ENCODE results near the gene DNASE1L1.
A peak's percentile ranks its signal among the peaks of the same experiment; 100 is the strongest.

The DNASE1L1 gene

DNA sequence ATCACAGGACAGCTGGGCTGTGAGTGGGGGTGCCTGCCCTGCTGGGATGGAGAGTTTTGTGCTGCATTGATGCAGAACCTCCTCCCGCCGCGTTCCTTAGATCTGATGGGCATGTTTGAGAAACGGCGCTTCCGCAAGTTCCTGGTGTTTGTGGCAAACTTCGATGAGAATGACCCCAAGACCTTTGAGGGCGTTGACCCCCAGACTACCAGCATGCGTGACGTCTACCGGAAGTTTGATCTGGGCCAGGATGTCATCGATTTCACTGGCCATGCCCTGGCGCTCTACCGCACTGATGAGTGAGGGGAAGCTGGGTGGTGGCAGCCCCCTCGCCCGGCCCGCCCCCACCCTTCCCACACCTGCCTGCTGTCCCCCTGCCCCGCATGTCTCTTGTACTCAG, 30.8 kb upstream of the DNASE1L1 start:
- Histone ChIP-seq H3K23ac (ENCODE audit: low read depth, low read length, poor library complexity) (no peak overlapping the region), H3K14ac (ENCODE audit: low read length) (no peak overlapping the region), H3K36me3 (replicated peaks in 1 of 2; ENCODE audit: control insufficient read depth in 2 of 2, insufficient read depth in 2 of 2, low read length in 2 of 2) (peaks cover 23 to 63% of the 10 kb centered on the region in 2 donors), H2BK120ac (ENCODE audit: low read depth, low read length) (no peak overlapping the region), H4K8ac (ENCODE audit: low read depth, low read length) (no peak overlapping the region), H2BK12ac (ENCODE audit: low read length) (no peak overlapping the region), H3K4ac (ENCODE audit: low read length) (no peak overlapping the region), H3K4me2 (ENCODE audit: insufficient read depth, low read length, poor library complexity, severe bottlenecking) (no peak overlapping the region), H3K9me3 (replicated peaks in 1 of 2; ENCODE audit: control insufficient read depth in 2 of 2, insufficient read depth in 1 of 2, low read depth in 1 of 2, low read length in 2 of 2) (no peaks in the 10 kb centered on the region), H2AFZ (ENCODE audit: low read length) (no peak overlapping the region), H3K4me1 (ENCODE audit: control insufficient read depth in 2 of 2, insufficient read depth in 1 of 2, low read depth in 1 of 2, low read length in 2 of 2) (peaks cover 7 to 10% of the 10 kb centered on the region in 2 donors), H3K4me3 (ENCODE audit: low read length in 2 of 2) (no peak overlapping the region), H2BK15ac (ENCODE audit: low read length) (no peak overlapping the region), H3K27me3 (ENCODE audit: control insufficient read depth in 3 of 3, insufficient read depth in 3 of 3, low read depth in 1 of 3, low read length in 3 of 3) (no peaks in the 10 kb centered on the region), H2AK5ac (ENCODE audit: low read depth, low read length) (no peak overlapping the region), H4K91ac (ENCODE audit: low read depth, low read length, poor library complexity) (no peak overlapping the region), H3K18ac (ENCODE audit: low read length) (no peak overlapping the region), H2BK5ac (ENCODE audit: low read length) (no peak overlapping the region), H3K79me1 (ENCODE audit: low read depth, low read length) (peaks cover 13% of the 10 kb centered on the region), H3K9ac (ENCODE audit: low read depth, low read length, poor library complexity) (no peak overlapping the region), H3K27ac (replicated peaks; ENCODE audit: low read length) (no peak overlapping the region)
- WGBS, 2 donors (ENCODE audit: extremely low coverage in 2 of 2, insufficient read length in 2 of 2, insufficient replicate concordance in 1 of 2) = no CpG with 5 or more reads among the region's 18 CpGs
- DNase-seq (ENCODE audit: low spot score) = no peak

DNA sequence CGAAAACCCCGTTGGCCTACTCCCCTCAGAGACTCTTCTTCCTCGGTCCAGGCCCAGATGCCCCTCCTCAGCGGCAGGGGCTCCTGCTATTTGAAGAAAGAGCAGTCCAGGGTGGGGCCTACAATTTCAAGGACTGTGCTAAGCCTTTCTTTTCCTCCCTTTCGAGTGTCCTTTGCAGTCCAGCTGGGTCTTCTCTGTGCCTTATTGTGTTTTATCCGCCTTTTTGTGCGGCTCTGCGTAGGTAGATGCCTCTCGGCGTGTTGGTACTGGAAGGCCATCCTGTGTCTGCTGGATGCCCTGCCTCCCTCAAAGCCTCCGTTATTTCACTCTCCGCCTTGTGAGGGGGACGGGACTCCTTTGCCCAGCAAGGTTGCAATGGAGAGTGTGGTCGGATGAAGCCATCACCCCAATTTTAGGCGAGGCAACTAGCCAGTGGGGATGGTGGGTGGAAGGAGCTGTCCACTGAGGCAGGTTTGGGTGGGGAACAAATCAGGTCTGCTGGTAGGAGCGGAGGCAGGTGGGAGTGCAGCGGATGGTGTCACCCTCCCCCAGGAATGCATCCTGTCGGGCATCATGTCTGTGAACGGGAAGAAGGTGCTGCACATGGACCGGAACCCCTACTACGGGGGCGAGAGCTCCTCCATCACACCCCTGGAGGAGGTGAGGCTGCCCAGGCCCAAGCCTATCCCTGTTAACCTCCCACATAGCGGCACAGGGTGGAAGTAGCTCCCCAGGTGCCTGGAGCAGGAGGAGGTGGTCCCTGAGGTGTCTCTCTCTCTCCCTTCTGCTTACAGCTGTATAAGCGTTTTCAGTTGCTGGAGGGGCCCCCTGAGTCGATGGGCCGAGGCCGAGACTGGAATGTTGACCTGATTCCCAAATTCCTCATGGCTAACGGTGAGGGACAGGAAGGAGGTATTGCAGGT, 29.2 kb upstream of the DNASE1L1 start:
- no CpG with 5 or more reads among the region's 28 CpGs for WGBS, 2 donors (ENCODE audit: extremely low coverage in 2 of 2, insufficient read length in 2 of 2, insufficient replicate concordance in 1 of 2)
- Histone ChIP-seq H3K14ac (ENCODE audit: low read length) (no peak overlapping the region), H3K36me3 (replicated peaks in 1 of 2; ENCODE audit: control insufficient read depth in 2 of 2, insufficient read depth in 2 of 2, low read length in 2 of 2) (peaks cover 30 to 79% of the 10 kb centered on the region in 2 donors), H3K27ac (replicated peaks; ENCODE audit: low read length) (no peak overlapping the region), H3K79me1 (ENCODE audit: low read depth, low read length) (peaks cover 10% of the 10 kb centered on the region), H4K8ac (ENCODE audit: low read depth, low read length) (no peak overlapping the region), H2BK12ac (ENCODE audit: low read length) (no peak overlapping the region), H4K91ac (ENCODE audit: low read depth, low read length, poor library complexity) (no peak overlapping the region), H3K4ac (ENCODE audit: low read length) (no peak overlapping the region), H3K18ac (ENCODE audit: low read length) (no peak overlapping the region), H3K9ac (ENCODE audit: low read depth, low read length, poor library complexity) (peak overlapping the region; percentile 81), H2AFZ (ENCODE audit: low read length) (no peak overlapping the region), H2BK15ac (ENCODE audit: low read length) (no peak overlapping the region), H3K27me3 (ENCODE audit: control insufficient read depth in 3 of 3, insufficient read depth in 3 of 3, low read depth in 1 of 3, low read length in 3 of 3) (no peaks in the 10 kb centered on the region), H3K4me1 (ENCODE audit: control insufficient read depth in 2 of 2, insufficient read depth in 1 of 2, low read depth in 1 of 2, low read length in 2 of 2) (peaks cover 7% of the 10 kb centered on the region in 2 donors), H3K23ac (ENCODE audit: low read depth, low read length, poor library complexity) (no peak overlapping the region), H2BK5ac (ENCODE audit: low read length) (peak overlapping the region; percentile 53), H2BK120ac (ENCODE audit: low read depth, low read length) (no peak overlapping the region), H2AK5ac (ENCODE audit: low read depth, low read length) (no peak overlapping the region), H3K4me2 (ENCODE audit: insufficient read depth, low read length, poor library complexity, severe bottlenecking) (peak overlapping the region; percentile 60), H3K9me3 (replicated peaks in 1 of 2; ENCODE audit: control insufficient read depth in 2 of 2, insufficient read depth in 1 of 2, low read depth in 1 of 2, low read length in 2 of 2) (no peaks in the 10 kb centered on the region), H3K4me3 (ENCODE audit: low read length in 2 of 2) (peak overlapping the region; percentile 91 to 98)
- DNase-seq (ENCODE audit: low spot score) = no peak

DNA sequence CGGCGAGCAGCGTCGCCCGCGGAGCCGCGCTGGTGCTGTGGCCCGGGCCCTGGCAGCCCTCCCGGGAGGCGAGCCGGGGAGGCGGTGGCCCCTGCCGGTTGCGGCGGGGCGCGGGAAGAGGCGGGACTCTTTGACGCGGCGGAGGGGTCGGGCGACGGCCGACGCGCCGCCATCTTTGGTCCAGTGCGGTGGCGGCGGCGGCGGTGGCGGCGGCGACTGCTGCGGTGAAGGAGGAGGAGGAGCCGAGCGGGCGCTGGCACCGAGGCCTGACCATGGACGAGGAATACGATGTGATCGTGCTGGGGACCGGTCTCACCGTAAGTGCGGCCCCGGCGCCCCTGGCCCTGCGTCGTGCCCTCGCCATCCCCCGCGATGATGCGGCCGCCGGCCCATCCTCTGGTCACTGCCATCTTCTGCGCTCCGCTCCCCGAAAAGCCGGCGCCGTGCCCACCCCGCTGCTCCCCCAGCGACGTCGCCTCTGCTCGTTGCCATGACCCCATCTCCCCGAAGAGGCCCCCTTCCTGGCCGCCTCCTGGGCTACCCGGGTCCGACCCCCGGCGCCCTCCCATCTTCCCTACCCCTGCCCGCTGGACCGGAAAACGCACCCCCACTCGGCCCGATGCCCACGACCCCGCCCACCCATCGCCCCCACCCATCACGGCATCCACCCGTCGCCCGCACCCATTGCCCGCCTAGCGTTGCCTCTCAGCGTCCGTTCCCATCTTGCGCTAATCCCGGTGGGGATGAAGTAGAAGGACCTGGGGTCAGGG, 28.1 kb upstream of the DNASE1L1 start, which contains the start of gene GDI1:
GDI1 (plus strand) TSS at position 172 of the 770 bp plus-strand sequence; CDS start at position 273, 101 bp downstream.
- no peaks in the 10 kb centered on the region for H3K27me3 ChIP-seq (ENCODE audit: control insufficient read depth in 3 of 3, insufficient read depth in 3 of 3, low read depth in 1 of 3, low read length in 3 of 3)
- H2BK120ac ChIP-seq (ENCODE audit: low read depth, low read length) = peak within 1 kb of the TSS; percentile 81
- H3K14ac ChIP-seq (ENCODE audit: low read length) = peak within 1 kb of the TSS; percentile 21
- H4K91ac ChIP-seq (ENCODE audit: low read depth, low read length, poor library complexity) = no peak within 1 kb of the TSS
- H3K79me1 ChIP-seq (ENCODE audit: low read depth, low read length) = peaks cover 12% of the 10 kb centered on the region
- H3K4me1 ChIP-seq (ENCODE audit: control insufficient read depth in 2 of 2, insufficient read depth in 1 of 2, low read depth in 1 of 2, low read length in 2 of 2) = peaks cover 7% of the 10 kb centered on the region in 2 donors
- WGBS, 2 donors (ENCODE audit: extremely low coverage in 2 of 2, insufficient read length in 2 of 2, insufficient replicate concordance in 1 of 2) = no CpG with 5 or more reads among the region's 93 CpGs
- H3K9me3 ChIP-seq (replicated peaks in 1 of 2; ENCODE audit: control insufficient read depth in 2 of 2, insufficient read depth in 1 of 2, low read depth in 1 of 2, low read length in 2 of 2) = no peaks in the 10 kb centered on the region
- peak within 1 kb of the TSS; percentile 59 for H3K27ac ChIP-seq (replicated peaks; ENCODE audit: low read length)
- H3K36me3 ChIP-seq (replicated peaks in 1 of 2; ENCODE audit: control insufficient read depth in 2 of 2, insufficient read depth in 2 of 2, low read length in 2 of 2) = peaks cover 30 to 83% of the 10 kb centered on the region in 2 donors
- no peak for DNase-seq (ENCODE audit: low spot score)
- H3K4ac ChIP-seq (ENCODE audit: low read length) = no peak within 1 kb of the TSS
- H3K9ac ChIP-seq (ENCODE audit: low read depth, low read length, poor library complexity) = peak within 1 kb of the TSS; percentile 94
- peak within 1 kb of the TSS; percentile 80 for H2AFZ ChIP-seq (ENCODE audit: low read length)
- H2BK12ac ChIP-seq (ENCODE audit: low read length) = no peak within 1 kb of the TSS
- H3K18ac ChIP-seq (ENCODE audit: low read length) = peak within 1 kb of the TSS; percentile 94
- H3K4me2 ChIP-seq (ENCODE audit: insufficient read depth, low read length, poor library complexity, severe bottlenecking) = peak within 1 kb of the TSS; percentile 60
- peak within 1 kb of the TSS; percentile 91 to 98 for H3K4me3 ChIP-seq (ENCODE audit: low read length in 2 of 2)
- peak within 1 kb of the TSS; percentile 75 for H2AK5ac ChIP-seq (ENCODE audit: low read depth, low read length)
- H2BK15ac ChIP-seq (ENCODE audit: low read length) = no peak within 1 kb of the TSS
- peak within 1 kb of the TSS; percentile 53 for H2BK5ac ChIP-seq (ENCODE audit: low read length)
- no peak within 1 kb of the TSS for H4K8ac ChIP-seq (ENCODE audit: low read depth, low read length)
- peak within 1 kb of the TSS; percentile 91 for H3K23ac ChIP-seq (ENCODE audit: low read depth, low read length, poor library complexity)
